Measurements from ENCODE around the gene MED9.

MED9 gene

DNA sequence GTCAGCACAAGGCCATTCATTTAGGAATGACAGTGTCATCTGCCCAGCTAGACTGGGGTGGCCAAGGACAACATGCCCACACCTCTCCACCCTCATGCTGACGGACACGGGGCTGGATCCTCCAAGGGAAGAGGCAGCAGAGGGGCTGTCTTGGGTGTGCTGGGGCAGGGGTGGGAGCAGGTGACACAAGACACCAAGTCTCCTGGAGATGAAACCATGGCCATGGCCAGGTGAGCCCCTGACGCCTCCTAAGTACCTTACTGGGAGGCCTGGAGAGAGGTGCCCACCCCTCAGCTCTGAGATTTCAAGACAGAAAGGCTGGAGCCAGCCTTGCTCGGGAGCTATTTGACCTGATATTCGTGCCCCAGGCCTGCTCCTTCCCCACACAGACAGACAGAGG is 28.4 kb downstream of the MED9 start:
- no peak for DNase-seq (ENCODE audit: low read depth)

DNA sequence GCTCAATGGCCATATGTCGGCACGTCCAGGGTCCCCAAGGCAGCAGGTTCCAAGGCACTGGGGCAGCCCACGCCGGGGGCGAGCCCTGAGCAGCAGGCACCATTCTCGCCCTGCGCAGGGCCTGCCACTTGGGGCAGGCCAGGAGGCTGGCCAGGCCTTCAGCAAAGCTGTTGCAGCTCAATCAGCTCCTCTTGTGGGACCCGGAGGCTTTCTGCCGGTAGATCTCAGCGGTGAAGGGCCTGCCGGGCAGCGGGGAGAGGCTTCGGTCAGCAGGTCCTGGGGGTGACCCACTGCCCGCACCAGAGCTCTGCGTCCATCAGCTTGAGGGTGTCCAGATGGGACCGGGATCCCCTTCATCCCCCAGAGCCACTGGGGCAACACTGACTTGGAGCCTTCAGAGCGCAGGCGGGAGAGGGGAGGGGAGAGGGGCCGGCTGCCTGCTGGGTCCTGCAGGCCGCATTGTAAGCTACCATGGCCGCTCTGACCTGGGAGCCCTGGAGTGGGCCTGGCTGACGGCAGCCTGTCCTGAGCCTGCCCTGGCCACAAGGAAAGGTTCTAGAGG is 28.9 kb downstream of the MED9 start:
- no peak for DNase-seq (ENCODE audit: low read depth)

DNA sequence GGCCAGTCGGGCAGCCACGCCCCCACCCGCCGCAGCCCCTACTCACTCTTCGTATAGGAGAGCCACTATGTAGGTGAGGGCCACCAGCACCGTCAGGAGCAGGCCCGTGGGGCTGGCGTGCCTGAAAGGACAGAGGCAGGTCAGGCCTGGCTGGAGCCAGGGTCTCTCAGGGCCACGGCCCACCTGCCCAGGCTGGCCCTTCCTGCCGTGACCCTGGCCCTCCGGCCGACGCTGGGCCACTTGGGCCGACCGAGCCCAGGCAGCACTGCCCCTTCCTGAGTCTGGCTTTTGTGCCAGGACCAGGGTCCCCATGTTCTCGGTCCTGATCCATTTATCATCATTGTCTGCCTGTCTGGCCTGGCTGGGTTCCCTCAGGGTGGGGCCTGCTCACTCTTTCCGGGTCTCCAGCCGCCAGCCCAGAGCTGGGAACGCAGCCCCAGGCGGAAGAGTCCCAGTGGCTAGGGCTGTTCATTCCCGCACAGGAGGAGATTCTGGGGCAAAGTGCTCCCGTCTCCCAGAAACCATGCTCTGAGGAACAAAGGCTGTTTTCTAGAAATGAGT is 29.5 kb downstream of the MED9 start:
- no peak for DNase-seq (ENCODE audit: low read depth)

DNA sequence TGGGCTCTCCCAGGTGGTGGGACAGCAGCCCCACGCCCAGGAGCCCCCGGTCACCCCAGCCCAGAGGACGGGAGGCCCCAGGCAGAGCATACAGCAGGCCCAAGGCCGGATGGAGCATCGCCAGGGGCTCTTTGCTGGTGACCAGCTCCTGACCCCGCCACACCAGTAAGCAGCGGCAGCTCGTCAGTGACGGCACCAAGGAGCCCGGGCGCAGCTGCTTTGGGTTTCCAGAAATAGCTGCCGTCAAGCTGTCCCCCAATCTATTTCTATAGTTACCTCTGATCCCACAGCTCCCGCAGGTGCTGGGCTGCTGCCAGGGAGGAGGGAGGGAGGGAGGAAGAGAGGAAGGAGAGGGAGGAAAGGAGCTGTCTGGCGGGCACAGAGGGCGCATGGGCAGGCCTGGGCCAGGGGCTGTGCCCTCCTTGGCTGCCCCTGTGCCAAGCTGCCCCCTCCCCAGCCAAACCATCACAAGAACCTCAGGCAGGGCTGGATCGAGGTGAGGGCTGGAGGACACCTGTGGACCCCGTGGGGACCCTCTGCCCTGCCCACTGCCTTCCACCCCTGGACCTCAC is 30.2 kb downstream of the MED9 start:
- DNase-seq (ENCODE audit: low read depth), result no peak

DNA sequence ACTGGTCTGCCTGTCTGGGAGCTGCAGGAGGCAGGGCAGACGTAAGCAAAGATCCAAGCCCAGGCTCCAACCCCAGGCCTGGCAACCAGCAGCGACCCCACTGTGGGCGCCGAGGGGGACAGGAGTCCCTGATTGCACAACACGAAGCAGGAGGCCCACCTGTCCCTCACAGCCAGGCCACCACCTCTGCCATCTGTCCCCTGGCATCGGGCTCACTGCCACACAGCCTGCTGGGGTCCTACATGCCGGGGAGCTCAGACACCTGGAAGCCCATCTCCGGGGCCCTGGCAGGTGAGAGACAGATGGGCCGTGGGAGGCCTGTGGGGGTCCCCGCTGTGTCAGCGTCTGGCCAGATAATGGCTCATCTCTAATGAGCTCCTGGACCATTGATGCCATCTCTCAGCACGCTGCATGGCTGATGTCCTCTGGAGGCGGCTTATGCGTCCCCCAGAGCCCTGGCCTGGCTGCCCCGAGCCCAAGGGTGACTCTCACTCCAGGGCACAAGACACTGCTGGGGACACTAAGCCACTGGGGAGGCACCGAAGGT is 30.7 kb downstream of the MED9 start:
- DNase-seq (ENCODE audit: low read depth), result no peak

DNA sequence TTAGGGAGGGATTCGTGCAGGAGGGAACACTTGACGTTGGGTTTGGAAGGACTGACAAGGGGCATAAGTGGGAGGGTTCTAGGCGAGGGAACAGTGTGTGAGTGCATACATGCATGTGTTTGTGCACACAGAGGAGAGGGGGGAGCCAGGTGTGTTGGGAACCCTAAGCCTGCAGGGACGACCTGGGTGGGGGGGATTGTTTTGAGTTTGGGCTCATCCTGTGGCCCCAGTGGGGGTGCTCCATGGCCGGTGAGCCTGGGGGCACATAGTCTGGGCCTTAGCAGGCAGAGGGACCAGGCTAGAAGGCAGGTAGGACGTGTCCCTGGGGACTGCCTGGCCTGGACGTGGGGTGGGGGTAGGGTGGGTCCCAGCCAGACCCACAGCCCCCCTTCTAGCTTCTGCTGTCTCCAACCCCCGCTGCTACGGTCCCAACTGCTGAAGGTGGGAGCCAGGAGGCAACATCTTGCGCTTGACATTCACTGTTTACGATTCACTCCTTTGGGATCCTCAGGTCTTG is 31.3 kb downstream of the MED9 start:
- DNase-seq (ENCODE audit: low read depth), result no peak

DNA sequence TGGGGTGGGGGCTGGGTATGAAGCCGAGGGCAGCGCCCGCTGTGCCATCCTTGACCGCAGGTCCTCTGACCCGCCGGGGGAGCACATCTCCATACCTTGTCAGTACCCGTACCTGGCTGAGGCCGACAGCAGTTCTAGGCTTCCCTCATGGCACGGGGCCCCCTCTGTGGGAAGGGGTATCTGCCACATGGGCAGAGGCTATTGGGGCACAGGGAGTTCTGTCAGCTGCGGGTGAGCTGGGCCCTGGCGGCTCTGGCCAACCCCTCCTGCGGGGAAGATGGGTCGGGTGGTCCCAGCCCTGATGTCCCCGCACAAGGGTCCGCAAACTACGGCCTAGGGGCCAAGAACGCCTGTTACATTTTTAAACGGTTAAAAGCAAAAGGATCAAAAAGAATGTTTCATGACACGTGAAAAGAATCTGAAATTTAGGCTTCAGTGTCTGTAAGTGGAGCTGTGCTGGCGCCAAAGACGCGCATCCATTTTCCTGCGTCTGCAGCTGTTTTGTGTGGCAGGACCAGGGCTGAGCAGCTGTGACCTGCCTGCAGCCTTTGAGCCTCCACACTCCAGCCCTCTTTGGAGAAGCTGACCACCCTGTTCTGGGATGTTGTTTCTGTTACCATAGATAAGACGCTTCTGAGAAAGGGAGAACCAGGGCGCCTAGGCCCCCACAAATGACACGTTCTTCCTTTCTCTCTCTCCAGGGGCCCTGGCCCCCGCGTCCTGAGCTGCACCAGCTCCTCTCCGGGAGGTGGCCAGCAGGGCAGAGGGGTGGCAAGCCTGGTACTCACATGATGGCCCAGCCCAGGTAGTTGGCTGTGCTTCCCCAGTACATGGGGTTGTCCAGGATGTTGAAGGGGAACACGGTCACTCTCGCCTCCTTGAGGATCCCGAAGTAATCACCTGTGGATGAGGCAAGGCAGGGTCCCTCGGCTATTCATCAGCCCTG is 32.1 kb downstream of the MED9 start:
- no peak for DNase-seq (ENCODE audit: low read depth)

DNA sequence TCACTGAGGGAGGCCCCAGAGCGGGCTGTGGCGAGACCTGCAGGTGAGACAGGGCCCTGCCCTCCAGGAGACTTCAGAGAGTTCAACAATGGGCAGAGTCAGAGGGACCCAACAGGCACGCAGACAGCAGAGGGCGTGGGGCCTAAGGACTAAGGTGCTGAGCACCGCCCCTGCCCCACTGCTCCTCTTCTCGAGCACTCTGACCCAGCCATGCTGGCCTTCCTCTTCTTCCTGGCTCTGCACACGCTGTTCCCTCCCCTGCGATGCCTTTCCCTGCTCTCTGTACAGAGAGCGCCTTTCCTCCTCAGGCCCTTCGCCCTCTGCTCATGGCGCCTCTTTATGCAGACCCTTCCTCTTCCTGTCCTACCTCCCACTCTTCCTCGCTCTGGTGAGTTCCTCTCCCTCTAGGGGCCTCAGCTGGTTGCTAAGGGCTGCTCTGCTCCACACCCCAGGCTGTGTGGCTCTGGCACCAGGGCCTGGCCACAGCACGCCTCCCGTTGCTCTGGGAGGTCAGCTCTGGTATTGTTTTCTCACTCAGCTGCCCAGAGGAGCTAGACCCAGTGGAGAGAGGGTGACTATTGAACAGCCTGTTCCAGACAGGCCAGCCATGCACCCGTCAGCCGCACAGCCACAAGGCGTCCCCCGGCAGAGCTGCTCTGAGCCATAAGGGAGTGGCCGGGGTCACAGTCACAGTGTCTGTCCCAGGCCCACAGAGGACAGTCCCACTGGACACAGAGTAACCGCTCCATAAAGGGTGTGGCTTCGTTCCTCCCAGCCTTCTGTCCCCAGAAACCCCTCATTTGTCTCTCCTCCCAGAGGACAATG is 33.0 kb downstream of the MED9 start:
- no peak for DNase-seq (ENCODE audit: low read depth)

DNA sequence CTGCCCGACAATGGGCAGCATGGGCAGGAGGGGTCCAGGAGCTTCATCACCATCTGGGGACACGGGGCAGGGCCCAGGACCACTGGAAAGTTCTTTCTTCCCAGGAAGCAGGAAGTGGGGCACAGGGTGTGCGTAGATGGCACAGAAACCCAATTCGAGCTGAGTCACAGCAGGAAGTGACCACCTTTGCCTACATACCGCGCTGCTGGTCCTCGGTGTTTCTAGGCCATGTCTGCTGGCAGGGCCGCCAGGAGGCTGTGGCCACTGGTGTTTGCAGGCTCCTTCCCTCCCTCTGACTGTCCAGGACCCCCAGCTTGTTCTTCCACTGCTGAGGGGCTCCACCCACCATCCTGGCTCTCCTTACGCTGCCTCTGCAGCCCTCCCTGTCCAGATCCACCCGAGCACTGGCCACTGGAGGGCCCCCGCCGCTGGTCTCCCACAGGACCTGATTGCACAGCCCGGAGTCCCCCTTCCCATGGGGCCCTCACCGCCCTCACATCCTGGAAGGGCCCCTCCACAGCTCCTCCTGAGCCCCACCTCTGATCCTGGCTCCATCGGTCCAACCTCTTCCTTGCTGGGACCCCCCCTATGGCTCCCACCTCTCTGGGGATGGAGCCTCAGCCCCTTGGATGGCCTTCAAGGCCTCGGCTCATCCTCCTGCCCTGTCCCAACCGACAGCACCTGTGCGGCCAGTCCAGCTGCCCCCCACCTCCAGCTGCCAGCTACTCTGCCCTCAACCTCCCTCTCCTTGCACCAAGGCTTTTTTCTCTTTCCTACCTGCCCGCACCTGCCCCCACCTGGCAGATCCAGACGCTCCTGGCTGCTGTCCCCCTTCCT is 33.9 kb downstream of the MED9 start:
- DNase-seq (ENCODE audit: low read depth), result no peak

DNA sequence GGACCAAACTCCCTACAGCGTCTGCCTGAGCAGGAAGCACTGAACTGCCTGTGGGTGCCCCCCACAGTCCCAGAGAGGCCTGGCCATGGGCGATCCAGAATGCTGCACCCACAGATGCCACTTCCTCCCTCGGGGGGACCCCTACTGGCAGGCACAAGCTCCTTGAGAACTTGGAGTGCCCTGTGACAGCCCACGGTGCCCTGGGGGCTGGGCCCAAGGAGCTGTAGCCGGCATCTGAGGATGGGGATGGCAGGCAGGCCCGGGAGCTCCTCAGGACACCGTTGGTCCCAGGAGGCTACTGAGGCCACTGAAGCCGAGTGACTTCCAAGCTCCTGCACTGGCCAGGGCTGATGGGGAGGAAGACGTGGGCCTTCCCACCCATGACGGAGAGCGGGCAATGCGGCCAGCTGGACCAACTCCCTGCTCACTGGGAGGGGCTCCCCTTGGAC is 34.5 kb downstream of the MED9 start:
- DNase-seq (ENCODE audit: low read depth), result no peak

DNA sequence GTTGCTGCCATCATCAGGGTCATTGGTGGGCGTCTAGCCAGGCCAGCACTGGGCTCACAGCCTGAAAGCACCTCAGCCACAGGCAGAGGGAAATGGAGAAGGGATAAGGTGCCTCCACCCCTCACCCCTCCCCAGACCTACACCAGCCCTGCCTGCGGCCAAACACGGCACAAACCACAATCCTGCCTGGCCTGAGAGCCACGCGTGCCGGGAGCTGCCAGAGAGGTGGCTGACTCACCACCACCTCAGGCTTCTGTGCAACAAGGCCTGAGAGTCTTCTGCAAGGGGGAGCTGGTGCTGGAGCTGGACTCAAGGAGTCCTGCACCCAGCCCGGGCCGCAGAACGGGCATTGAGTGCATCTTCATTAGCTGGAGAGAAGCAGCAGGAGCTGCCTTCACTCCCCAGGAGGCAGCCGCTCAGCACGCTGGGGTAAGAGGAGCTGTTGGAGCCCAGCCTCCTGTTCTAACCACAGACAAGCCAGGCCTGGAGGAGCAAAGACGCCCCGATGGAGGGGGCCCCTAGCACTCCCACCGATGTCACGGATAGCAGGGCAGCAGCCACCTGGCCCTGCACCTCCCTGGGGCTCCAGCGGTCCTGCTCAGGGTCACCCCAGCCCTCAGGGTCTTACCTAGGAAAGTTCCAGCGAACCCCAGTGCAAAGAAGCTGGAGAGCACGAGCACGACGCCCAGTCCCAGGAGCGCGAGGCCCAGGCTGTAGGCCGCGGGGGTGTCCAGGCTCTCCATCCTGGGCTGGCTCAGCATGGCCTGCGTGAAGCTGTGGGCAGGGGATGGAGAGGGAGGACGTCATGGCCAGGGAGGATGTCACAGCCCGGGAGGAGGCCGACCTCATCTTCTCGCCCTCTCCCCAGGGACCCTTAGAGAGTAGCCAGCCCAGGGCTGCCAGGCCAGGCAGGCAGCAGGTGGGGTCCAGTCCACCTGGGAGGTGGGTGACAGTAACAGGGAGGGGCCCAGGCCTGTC is 35.4 kb downstream of the MED9 start:
- peak; percentile 83 for DNase-seq (ENCODE audit: low read depth)

DNA sequence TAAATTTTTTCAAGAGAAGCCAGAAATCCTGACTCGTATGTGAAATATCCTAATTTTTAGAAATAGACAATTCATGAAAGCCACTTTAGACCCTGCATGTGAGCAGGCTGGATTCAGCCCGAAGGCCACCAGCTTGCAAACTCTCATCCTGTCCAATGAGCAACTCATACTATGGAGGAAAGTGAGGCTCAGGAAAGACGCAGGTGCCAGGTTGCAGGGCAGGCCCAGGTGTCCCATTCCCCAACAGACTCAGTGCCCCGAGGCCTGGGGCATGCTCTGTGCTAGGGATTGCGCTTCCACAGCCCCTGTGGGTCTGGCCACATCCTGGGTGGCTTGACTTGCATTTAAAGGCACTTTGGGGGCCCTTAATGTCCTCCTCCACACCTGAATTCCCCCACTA is 36.1 kb downstream of the MED9 start:
- no peak for DNase-seq (ENCODE audit: low read depth)

DNA sequence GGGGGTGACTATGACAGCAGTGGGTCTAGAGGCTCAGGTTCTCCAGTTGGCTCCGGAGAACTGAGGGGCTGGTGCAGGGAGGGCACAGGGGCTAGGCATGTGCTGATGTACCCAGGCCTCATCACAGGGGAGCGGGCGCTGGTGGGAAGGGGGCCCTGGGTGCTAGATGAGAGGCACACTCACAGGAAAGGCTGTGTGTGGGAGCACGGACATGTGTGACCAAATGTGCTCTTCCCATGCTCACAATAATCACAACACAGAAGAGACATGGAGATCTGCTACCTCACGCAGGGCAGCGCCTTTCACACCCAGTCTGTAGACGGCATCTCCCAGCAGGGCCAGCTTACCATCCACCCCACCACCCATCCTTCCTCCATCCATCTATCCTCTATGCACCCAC is 36.8 kb downstream of the MED9 start:
- DNase-seq (ENCODE audit: low read depth), result no peak

DNA sequence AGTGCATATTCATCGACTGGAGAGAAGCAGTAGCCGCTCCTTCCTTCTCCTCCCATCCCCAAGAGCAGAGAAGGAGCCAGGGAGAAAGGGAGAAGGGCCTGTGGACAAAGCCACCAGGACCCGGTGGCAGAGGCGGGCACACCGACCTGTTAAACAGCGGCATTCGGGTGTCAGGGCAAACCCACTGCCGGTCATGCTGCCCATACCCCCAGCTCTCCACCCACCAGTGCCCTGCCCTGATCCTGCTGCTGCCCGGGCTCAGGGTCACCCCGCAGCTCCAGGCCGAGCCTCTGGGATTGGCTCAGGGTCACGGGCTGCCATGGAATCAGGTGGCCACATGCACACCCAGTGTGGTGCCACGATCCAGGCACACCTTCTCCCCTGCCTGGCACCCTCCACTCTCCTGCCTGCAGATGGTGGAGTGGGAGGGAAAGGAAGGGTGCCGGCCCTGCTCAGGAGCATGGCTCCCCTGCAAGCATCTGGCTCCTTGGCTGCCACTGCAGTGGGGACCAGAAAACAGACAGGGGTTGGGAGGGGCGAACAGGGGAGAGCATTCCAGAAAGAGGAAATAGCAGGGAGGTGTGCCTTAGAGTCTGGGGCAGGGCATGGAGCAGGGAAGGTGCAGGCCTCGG is 37.7 kb downstream of the MED9 start:
- no peak for DNase-seq (ENCODE audit: low read depth)

DNA sequence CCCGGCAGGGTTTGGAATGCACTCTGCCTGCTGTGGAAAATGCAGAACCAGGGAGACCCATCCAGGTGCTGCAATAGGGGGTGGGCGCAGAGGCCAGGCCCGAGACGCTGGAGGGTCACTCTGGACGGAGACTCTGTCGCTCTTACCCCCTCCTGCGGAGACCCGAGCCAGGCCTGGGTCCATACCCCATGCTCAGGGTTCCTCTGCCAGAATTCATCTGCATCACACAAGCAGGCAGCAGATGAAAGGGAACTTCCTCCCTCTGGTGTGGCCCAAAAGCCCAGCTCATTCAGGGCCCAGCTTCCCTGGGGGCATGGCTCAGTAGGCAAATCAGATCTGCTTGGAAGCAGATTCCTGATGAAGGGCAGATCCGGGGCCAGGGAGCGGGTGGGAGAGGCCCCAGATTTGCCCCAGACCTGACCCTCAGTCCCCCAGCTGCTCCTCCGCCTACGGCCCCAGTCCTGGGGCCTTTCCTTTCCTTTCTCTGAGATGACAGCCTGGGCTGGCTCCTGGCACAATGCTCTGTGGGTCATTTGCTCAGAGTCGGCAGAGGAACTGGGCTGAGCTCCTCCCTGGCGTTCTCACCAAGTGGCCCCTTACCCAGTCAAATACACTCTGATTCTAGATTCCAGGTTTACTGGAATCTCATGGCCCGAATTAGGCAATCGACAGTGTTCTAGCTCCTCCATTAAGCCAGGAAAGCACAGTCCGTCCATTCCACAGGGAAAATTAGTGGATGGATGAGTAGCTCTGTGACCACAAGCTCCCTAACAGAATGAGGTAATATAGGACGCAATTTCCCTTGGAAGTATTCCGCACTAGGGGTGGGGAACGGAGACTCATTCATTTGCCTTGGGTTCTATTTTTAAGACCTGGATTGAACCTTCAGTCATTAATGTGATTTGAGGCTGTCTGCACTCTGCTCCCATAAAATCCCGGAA is 38.5 kb downstream of the MED9 start:
- DNase-seq (ENCODE audit: low read depth), result peak; percentile 83

DNA sequence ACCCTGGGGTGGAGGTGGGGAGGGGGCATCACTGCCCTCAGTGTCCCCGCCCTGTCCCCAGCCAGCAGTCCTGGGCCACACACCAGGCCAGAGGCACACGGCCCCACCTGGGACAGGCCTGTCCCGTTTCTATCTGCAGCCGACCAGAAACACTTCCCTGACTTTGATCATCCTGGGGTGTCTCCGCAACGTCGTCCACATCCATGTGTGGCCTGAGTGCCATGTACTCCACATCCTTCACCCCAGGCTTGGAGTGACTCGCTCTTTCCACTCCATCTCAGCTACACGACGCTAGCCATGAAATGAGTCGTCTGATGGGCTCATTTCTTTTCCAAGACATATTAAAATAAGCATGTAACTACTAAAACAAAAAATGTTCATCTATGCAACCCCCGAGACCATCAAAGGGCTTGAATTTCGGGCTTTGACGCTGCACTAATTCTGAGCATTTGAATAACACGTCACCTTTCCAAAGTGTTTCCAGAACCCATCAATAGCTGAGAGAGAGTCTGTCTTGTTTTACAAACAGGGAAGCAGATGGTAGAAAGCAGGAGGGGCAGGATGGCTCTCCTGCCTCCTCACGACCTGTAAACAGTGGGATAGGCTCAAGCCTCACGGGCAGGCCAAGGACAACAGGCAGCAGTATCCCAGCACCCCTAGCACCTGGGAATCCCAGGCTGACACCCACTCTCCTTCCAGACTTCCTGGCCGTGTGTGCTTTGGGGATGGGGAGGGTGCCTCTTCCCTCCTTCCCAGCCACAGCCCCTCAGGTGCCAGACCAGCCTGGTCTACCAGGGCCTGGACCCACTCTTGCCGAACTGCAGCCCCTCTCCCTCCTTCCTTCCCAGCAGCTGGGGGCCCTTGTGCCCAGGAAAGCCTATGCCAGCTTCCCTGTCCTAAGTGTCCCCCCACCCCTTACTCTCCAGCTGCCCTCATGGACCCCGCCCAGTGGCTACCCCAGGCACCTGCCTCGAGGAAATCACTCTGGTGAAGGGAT is 39.4 kb downstream of the MED9 start:
- DNase-seq (ENCODE audit: low read depth), result peak; percentile 42
